ENCODE results near the gene DIS3L2. TPM values are rescaled to one million over a fixed set of nuclear protein-coding genes. Genes with fewer than 3 reads are reported as not detected.
"Not testable (repeated sequence)": the region's sequence is repeated elsewhere in the genome, so short reads cannot be mapped to it uniquely, and the experiment has no call there.

The DIS3L2 gene
- total RNA-seq, 1 donor: 24.9 TPM

GRCh38 chr2:232028631-232029030 is 67.1 kb downstream of the DIS3L2 start:
- no peak for TF ChIP-seq CTCF (IDR thresholded peaks at IDR 0.05; ENCODE audit: insufficient read depth, low read length)
- peak; percentile 77 for DNase-seq (ENCODE audit: low read depth)
- H3K4me3 ChIP-seq (ENCODE audit: low read depth, low read length): no peak overlapping the region

- H3K4me3 ChIP-seq (ENCODE audit: low read depth, low read length): no peak overlapping the region
- DNase-seq (ENCODE audit: low read depth): no peak
- no peak for TF ChIP-seq CTCF (IDR thresholded peaks at IDR 0.05; ENCODE audit: insufficient read depth, low read length)
Observed at GRCh38 chr2:232029346-232029745, 67.8 kb downstream of the DIS3L2 start.

- TF ChIP-seq CTCF (IDR thresholded peaks at IDR 0.05; ENCODE audit: insufficient read depth, low read length): peak; percentile 18
- no peak for DNase-seq (ENCODE audit: low read depth)
Observed at GRCh38 chr2:232030229-232030628, 68.7 kb downstream of the DIS3L2 start.

GRCh38 chr2:232035292-232035691 is 73.8 kb downstream of the DIS3L2 start:
- not testable (repeated sequence) for DNase-seq (ENCODE audit: low read depth); H3K4me3 ChIP-seq (ENCODE audit: low read depth, low read length)

More at GRCh38 chr2:232030229-232030628, 68.7 kb downstream of the DIS3L2 start:
- H3K4me3 ChIP-seq (ENCODE audit: low read depth, low read length): no peak overlapping the region

GRCh38 chr2:232036876-232037275 is 75.4 kb downstream of the DIS3L2 start:
- not testable (repeated sequence) for H3K4me3 ChIP-seq (ENCODE audit: low read depth, low read length); DNase-seq (ENCODE audit: low read depth)

GRCh38 chr2:232038251-232038880 is 76.9 kb downstream of the DIS3L2 start:
- DNase-seq (ENCODE audit: low read depth): peak; percentile 31
- no peak for TF ChIP-seq CTCF (IDR thresholded peaks at IDR 0.05; ENCODE audit: insufficient read depth, low read length)
- no peak overlapping the region for H3K4me3 ChIP-seq (ENCODE audit: low read depth, low read length)

- DNase-seq (ENCODE audit: low read depth): no peak
- TF ChIP-seq CTCF (IDR thresholded peaks at IDR 0.05; ENCODE audit: insufficient read depth, low read length): no peak
- H3K4me3 ChIP-seq (ENCODE audit: low read depth, low read length): no peak overlapping the region
Observed at GRCh38 chr2:232038881-232039485, 77.5 kb downstream of the DIS3L2 start.

All from fibroblast of the aortic adventitia (primary cell).